Activated T-cell treated with anti-CD3 and anti-CD28 coated beads for 48 hours (primary cell): ENCODE data around the gene UBE2D1.

Experiments used
- DNase-seq: peaks from one replicate; pipeline ENCODE4 v3.0.0-alpha.2; 2020; ENCODE audit warnings: low read depth

Gene UBE2D1

DNA sequence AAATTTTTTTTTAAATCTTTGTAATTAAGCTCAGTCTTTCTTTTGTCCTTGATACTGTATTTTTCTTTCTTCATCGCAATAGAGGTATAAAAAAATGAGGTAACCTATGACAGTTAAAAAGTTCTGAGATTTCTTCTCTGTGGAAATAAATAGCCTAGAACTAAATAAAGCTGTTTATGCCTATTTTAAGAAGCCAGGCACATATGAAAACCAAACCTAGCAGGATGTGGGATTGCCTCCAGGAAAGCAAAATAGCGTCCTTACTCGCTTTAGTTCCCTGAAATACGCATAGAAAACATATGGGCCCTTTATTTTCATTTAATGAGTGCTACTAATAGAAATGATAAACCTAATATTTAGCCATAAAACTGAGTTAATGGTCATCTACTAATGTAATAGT, 6.6 kb downstream of the UBE2D1 start:
- DNase-seq, result no peak

DNA sequence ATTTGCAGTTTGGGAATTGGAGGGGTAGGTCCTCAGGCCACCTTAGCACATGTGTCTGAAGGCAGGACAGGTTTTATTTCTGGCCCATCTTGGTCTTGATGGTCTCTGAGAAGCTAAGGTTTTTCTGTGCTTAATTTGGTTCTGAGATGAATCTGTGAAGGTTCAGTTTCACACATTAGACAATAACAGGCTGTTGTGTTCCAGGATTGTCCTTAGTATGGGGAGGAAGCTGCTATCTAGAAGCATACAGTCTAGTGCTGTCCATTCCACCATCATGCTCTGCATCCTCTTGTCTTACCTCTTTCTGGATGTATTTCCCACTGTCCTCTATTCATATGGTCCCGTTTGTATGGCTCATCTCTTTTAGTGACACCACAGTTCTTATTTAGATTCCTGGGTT, 7.1 kb downstream of the UBE2D1 start:
- DNase-seq, result no peak

DNA sequence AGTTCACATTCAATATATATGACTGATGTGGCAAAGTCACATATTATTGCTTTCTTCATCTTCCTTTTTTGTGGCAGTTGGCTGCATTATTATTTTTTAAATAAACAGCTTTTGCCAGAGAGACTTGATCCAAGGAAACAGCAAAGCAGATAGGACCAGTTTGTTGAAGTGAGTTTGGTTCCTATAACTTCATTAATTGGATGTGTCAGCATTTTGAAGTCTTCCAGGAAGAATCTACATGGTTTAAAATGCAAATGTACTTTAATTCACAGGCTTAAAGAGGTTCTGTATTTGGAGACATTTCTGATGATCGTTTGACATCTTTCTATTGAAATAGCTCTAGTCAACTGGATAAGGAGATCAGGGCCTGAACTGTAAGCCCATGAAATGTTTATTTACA, 13.2 kb downstream of the UBE2D1 start:
- DNase-seq, result no peak

DNA sequence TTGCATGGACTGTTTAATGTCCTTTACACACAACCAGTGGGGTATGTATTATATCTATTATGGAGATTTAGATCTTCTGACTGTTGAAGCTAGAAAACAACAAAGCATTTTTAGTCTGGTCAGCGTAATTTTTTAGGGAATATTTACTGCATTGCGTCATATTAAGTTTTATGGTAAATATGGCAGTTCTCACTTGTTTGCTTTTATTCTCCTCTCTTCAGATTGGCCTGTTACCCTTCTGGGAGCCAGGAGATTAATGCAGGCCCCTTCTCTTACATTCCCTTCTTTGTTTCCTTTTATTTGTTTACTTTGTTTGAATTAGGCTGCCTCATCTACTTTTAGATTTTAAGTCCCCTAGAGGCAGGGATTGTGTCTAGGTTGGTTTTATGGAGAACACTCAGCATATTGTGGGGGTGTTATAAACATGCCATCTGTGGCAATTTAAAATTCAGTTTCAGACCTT, 13.8 kb downstream of the UBE2D1 start:
- no peak for DNase-seq

DNA sequence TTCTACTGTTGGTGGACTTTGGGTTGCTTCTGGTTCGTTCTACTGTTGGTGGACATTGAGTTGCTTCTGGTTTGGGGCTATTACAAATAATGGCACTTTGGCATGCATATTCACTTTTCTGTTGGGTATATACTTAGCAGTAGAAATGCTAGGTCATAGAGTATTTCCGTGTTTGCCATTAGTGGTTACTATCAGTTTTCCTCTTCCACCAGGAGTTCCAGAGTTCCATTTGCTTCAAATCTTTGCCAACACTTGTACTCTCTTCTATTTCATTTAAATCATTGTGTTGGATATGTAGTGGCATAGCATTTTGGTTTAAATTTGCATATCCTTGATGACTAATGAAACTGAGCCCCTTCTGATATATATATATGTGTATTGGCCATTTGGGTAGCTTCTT, 15.2 kb downstream of the UBE2D1 start:
- DNase-seq, result no peak

DNA sequence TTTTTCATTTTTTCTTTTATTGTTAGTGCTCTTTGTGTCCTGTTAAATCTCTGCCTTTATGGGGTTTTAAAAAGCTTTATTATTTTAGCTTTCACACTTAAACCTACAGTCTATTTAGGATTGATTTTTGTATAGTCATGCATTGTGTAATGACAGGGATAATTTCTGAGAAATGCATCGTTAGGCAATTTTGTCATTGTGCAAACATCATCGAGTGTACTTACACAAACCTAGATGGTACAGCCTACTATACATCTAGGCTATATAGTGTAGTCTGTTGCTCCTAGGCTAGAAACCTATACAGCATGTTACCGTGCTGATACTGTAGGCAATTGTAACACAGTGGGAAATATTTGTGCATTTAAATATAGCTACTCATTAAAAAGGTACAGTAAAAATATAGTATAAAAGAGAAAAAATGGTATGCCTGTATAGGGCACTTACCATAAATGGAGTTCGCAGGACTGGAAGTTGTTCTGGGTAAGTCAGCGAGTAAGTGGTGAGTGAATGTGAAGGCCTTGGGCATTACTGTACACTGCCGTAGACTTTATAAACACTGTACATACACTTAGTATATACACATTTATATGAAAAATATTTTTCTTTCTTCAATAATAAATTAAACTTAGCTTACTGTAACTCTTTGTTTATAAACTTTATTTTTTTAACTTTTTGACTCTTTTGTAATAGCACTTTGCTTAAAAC, 16.0 kb downstream of the UBE2D1 start:
- no peak for DNase-seq

DNA sequence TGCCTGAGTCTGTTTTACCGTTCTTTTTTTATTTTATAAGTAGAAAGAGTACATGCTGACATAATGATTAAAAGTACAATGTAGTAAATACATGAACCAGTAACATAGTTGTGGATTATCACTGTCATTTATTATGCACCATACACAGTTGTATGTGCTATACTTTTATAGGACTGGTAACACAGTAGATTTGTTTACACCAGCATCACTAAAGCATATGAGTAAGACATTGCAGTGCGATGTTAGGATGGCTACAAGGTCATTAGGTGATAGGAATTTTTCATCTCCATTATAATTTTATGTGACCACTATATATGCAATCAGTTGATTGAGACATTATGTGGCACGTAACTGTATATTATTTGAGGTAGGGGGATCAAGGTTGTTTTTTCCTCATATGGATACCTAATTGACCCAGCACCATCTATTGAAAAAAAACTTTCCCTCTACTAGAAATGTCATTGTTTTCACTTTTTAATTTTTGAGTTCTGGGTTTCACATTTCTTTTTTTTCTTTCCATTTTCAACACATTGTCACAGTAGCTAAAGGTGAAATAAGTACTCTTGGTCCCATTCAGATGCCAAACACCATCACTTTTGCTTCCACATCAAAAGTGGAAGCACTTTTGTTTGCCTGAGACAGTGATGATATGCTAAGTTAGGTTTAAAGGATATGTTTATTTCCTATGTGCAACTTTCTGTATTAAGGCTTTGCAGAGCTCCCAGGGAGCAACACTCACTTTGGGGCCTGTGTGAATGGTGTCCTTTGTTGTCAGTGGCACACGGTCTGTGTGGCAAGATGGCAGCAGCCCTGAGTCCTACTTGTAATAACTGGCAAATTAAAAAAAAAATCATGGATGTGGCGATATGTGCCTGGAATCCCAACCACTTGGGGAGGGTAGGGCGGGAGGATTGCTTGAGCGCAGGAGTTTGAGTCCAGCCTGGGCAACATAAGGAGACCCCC, 17.1 kb downstream of the UBE2D1 start:
- DNase-seq, result no peak

DNA sequence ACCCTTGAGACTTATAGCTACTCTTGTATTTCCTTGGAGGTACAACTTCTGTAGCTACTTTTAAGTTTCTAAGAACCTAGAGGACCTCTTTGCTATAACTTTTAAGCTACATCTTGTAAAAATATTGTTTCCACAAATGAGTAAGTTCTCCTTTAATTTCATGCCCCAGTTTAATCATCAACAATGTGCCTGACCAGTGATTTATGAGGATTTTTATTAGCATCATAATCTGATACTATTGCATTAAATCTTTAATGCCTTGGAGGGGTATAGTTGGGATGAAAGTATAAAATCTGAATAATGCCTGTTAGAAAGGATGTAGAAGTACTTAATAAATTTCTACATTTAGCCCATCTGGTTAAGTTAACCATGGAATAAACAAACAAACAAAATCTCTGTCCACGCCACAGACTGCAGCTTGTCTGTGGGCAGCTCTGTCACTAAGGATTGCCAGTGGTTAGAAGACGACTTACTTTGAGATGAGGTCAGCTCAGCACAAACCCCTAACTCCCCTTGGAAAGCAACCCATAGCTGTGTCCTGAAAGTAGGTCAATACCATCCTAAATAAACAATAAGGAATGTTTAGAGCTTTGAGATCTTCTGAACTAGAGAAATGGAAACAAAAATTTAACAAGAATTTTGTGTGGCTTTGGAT, 18.3 kb downstream of the UBE2D1 start:
- DNase-seq, result no peak

DNA sequence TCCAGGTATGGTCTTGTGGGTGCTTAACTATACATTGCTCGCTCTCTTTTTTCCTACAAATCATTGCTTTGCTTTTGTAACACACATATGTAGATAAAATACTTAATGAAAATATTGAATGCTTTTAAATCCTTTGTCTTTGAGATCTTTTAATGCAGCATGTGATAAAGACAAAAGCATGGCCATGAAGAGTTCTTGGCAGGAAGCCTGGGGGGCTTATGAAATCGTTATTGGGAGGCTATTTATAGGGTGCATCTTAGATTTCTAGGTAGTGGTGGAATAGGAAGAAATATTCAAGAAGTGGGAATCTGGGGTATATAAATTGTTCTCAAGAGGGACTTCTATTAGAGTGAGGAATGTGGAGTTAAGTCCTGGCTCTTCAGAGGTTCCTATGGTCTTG, 21.9 kb downstream of the UBE2D1 start:
- DNase-seq, result no peak

DNA sequence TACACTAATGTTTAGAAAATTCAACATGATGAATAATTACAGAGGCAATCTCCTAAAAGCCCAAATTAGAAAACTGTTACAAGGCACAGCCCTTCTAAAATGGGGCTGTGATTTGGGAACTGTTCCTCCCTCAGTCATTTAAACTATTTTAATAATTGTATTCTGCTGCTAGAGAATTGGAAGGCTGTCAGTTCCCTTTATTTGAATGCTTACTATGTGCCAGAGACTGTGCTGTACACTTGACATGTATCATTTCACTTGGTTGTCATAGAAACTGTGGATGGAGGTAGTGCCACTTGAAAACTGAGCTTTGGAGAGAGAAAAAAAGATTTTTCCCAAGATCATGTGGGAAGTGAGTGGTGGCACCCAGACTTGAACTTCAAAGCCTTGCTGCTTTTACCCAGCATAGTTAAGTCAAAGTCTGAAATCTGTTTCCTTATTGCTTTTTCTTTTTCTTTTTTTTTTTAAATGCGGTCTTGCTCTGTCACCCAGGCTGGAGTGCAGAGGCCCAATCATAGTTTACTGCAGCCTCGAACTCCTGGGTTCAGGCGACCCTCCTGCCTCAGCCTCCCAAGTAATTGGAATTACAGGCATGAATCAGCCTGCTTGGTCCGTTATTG, 23.6 kb downstream of the UBE2D1 start:
- no peak for DNase-seq

DNA sequence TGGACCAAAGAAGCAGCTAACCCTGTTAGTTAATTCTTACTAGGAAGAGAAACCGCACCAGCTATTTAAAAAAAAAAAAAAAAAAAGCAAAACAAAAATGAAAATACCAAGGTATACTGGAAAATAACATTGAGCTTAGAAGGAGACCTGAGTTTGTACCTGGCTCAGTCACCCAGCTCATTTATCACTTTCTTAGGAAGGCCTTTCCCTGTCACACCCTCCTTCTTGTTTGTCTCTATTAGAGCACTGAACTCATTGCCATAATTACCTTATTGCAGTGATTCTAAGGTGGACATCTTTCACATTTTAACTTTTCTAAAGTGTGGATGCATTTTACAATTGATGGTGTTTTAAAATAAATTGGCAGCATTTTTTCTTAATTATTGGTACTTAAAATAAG, 24.1 kb downstream of the UBE2D1 start:
- no peak for DNase-seq

DNA sequence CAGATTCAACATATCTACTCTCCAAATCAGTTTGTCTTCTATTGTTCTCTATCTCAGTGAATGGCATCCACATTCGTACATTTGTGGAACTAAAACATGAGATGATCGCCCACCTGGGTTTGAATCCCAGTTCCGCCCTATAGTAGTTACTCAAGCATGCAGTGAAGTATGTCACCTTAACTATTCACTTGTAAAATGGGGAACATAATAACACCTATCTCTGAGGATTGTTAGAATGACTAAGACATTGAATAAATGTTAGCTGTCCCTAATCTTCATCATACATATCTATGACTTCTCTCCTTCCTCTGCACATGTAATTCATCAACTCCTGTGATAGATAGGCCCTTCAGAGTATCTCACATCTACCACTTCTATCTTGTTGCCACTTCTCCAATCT, 24.7 kb downstream of the UBE2D1 start:
- no peak for DNase-seq

DNA sequence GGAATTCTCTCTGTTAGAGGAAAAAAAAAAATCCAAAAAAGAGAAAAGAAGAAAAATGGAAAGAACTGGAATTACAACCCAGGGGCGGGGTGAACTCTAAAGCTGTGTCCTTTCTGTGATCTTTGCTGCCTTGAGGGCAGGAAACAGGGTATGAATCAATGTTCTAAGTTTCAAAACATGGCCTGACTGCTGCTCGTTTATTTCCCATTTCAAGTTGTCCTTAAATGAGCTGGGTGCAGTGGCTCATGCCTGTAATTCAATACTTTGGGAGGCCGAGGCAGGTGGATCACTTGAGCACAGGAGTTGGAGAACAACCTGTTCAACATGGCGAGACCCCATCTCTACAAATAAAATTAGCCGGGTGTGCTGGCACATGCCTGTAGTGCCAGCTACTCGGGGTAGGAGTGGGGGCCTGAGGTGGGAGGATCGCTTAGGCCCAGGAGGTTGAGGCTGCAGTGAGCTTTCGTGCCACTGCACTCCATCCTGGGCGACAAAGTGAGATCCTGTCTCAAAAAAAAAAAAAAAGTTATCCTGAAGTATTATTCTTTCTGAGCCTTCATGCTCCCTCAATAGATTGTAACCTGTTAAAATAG, 25.7 kb downstream of the UBE2D1 start:
- DNase-seq, result no peak

DNA sequence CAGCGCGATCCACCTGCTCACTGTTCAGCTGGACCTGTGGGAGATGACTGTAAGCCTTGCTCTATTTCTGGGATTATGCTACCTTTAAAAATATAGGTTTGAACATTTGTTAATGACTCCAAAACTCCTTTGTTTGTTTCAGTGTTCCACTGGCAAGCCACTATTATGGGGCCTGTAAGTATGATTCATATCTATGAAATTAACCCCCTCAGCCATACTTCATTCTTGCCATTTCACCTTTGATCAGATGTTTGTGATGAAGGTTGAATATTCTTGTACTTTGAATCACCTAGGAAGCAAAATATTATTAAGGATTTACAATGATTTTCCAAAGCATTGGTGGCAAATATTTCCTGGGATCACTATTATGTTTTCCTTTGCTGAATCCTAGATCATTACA, 26.5 kb downstream of the UBE2D1 start:
- DNase-seq, result no peak

DNA sequence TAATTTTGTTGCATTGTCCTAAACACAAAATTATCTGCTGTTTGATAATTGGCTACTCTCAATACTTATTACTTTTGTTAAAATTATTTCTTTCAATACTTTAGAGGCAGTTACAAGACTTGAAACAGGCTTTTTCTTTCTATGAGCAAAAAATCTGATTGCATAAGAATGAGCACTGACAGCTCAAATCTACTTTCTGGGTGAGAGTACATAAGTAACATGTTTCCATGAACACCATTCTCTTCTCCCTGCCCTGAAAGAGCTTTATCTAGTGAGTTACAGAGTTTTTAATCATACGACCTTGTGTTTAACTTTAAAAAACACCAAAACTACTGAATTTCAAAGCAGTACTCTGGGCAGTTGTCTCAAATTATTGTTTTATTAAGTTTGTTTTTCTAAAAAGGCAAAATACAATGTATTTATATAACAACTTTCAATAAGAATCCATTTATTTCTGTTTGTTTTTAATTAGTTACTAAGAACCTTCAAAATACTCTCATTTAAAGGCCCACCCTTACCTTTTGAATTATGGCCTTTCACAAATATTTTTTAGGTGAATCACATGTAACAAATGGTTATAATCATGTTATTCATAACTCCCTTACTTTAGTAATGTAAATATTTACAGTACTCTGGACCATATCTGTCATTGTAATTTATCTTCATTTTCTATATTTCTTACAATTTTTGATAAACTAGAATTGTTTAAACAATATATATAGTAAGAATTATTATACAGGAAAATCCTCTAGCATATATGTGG, 27.4 kb downstream of the UBE2D1 start:
- DNase-seq, result no peak

DNA sequence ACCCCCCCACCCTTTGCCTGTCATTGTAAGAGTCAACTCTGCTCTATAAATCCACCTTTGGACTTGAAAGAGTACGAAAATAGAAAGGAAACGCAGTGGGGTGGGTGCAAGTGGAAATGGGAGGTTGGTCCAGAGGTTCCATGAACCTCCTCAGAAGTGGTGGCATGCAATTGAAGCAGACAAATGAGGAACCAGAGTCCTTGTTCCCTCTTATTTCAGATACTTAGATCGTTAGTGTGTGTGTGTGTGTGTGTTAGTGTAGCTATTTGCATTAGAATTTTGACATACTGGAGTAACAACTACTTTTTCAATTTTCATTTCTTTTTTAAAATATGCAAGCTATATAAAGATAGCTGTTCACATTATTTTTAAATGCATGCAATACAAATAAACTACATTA, 32.3 kb downstream of the UBE2D1 start:
- DNase-seq, result no peak

DNA sequence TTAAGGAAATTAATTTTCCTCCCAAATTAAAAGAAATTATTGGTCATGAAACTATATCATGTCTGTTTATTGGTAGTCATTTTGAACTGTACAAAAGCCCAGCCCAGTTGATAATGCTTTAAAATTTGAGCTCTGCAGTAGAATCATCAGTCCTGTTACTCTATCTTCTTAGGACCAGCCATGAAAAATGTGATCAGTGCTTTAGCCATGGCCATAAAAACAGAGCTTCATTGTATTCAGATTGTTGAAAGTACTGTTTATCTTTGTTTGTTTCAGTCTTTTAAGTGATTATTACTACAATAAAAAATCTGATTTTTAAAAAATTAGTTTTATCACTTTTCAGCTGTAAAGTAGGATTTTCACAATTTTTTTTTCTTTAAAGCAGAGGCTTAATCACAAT, 36.7 kb downstream of the UBE2D1 start:
- DNase-seq, result no peak

DNA sequence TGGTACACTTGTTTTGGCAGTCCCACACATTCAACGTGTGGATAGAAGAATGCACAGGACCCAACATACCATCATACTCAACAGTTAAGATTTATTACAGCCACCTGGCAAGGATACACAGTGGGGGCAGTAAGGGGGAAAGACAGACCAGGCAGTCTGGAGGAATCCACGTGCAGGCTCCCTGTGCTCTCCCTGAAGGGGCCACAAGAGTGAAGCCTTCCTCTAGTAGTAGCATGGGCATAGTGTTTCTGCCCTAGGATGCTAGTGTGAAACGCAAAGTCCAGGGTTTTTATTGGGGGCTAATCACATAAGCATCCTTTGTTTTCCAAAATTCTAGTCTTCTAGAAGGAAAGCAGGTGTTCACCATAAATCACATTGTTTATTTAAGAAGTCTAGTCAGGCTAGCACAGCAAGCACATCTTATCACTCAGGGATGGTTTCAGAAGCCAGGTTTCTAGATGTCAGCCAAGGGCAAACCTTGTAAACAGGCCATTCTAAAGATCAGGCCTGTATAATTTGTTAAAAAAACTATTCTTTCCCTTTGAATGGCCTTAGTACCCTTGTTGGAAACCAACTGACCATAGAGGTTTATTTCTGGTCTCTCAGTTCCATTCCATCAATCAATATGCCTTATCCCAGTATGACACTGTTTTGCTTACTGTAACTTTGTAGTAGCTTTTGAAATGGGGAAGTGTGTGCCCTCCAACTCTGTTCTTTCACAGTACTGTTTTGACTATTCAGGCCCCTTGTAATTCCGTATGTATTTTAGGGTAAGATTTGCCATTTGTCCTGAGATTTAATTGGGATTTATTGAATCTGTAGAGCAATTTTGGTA, 38.0 kb downstream of the UBE2D1 start:
- DNase-seq, result no peak

DNA sequence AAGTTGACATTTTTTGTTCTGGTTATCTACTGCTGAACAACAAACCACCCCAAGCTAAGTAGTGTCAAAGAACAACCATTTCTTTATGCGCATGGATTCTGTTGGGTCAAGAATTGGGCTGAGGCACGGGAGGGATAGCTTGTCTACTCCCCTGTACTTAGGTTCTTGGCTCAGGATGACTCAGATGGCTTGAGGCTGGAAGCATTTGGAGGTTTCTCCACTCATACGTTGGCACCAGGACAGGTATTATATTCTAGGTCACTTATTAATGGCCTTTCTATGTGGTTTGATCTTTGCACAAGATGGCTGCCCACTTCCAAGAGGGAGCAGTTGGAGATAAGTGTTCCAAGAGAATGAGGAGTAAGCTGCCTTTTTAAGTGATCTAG, 38.6 kb downstream of the UBE2D1 start:
- no peak for DNase-seq

DNA sequence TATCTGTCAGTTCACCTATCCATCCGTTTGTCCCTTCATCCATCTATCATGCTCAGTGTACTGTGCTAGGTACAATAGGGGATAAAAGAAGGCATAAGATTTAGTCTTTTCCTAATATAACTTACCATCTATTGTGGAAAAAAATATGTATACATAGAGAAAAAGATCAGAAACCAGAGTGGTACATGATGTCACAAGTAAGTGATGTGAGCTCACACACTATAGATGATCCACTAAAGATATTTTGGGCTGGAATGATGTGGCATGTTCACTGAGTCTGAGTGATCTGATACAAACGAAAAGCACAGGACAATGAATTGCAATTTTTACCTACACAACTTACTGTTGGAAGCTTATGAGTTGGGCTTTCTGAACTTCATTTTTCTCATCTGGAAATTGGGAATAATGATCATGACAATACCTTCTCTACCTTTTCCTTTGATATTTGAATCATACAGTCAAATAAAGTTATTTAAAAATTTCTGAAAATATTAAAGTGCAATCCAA, 47.7 kb downstream of the UBE2D1 start:
- DNase-seq, result no peak
